WTC11 (cell line): ENCODE results near the gene SIRT5. TPM values are rescaled to one million over a fixed set of nuclear protein-coding genes. Genes with fewer than 3 reads are reported as not detected.

Experiments used
- ATAC-seq: fragments of 200-7000 bp; cut with Tn5 transposase; 2 replicates; pipeline ENCODE4 v1.10.0; 2021; ENCODE audit warnings: mild to moderate bottlenecking, moderate library complexity
- CTCF ChIA-PET: fragments of 300-600 bp; sonication (Branson Sonifier 250); formaldehyde crosslinking; loops from one replicate; lab custom pipeline; 2021; ENCODE audit warnings: antibody characterized with exemption; lab: Charles Lee
- POLR2A ChIA-PET: fragments of 350-600 bp; sonication (Branson Sonifier 250); formaldehyde crosslinking; loops from one replicate; lab custom pipeline; 2021; ENCODE audit warnings: antibody characterized with exemption; lab: Charles Lee
- DNase-seq: peaks from one replicate; pipeline ENCODE4 v3.0.0; 2021; ENCODE audit warnings: low spot score
- H3K27ac Mint-ChIP-seq: 2 replicates; pipeline ENCODE4 v1.8.0; 2021; ENCODE audit warnings: mixed read lengths
- H3K27me3 Mint-ChIP-seq: 2 replicates; pipeline ENCODE4 v1.8.0; 2021; ENCODE audit warnings: low read depth, mild to moderate bottlenecking, moderate library complexity, mixed read lengths
- H3K36me3 Mint-ChIP-seq: 2 replicates; pipeline ENCODE4 v1.8.0; 2021; ENCODE audit warnings: mixed read lengths
- H3K4me1 Mint-ChIP-seq: 2 replicates; pipeline ENCODE4 v1.8.0; 2022; ENCODE audit warnings: mixed read lengths
- H3K4me3 Mint-ChIP-seq: 2 replicates; pipeline ENCODE4 v1.8.0; 2021; ENCODE audit warnings: mild to moderate bottlenecking, moderate library complexity, mixed read lengths
- H3K9me3 Mint-ChIP-seq: 2 replicates; pipeline ENCODE4 v1.8.0; 2021; ENCODE audit warnings: mixed read lengths
- ATF1 ChIP-seq: sonication (generic); formaldehyde crosslinking; IDR thresholded peaks from 2 replicates; pipeline ENCODE4 v1.8.1; 2023; ENCODE audit warnings: mild to moderate bottlenecking, moderate library complexity, missing genetic modification reagents
- GTF2I ChIP-seq: fragments of 250-450 bp; sonication (Bioruptor Pico); conservative IDR thresholded peaks from 2 replicates; pipeline ENCODE4 v1.4.0; 2021; ENCODE audit warnings: mild to moderate bottlenecking
- IRF2 ChIP-seq: sonication (generic); formaldehyde crosslinking; IDR thresholded peaks from 2 replicates; pipeline ENCODE4 v1.8.0; 2022; ENCODE audit warnings: low read depth, missing genetic modification reagents, borderline replicate concordance
- NR2C2 ChIP-seq: sonication (generic); formaldehyde crosslinking; IDR thresholded peaks from 2 replicates; pipeline ENCODE4 v1.8.0; 2022; ENCODE audit warnings: mild to moderate bottlenecking, missing genetic modification reagents
- RELA ChIP-seq: sonication (generic); formaldehyde crosslinking; IDR thresholded peaks from 2 replicates; pipeline ENCODE4 v1.8.1; 2022; ENCODE audit warnings: missing genetic modification reagents, mild to moderate bottlenecking, borderline replicate concordance
- RORB ChIP-seq: fragments of 250-450 bp; sonication (Bioruptor Pico); IDR thresholded peaks from 2 replicates; pipeline ENCODE4 v1.9.0; 2021; ENCODE audit warnings: mild to moderate bottlenecking
- SP1 ChIP-seq: sonication (generic); formaldehyde crosslinking; conservative IDR thresholded peaks from 2 replicates; pipeline ENCODE4 v1.8.1; 2022; ENCODE audit warnings: missing genetic modification reagents
- TP53 ChIP-seq: sonication (generic); formaldehyde crosslinking; IDR thresholded peaks from 2 replicates; pipeline ENCODE4 v1.8.1; 2023; ENCODE audit warnings: mild to moderate bottlenecking, missing genetic modification reagents
- ZBTB21 ChIP-seq: sonication (generic); formaldehyde crosslinking; IDR thresholded peaks from 2 replicates; pipeline ENCODE4 v1.8.1; 2023; ENCODE audit warnings: mild to moderate bottlenecking, missing genetic modification reagents, borderline replicate concordance
- ZNF138 ChIP-seq: sonication (generic); formaldehyde crosslinking; conservative IDR thresholded peaks from 2 replicates; pipeline ENCODE4 v1.8.1; 2022; ENCODE audit warnings: mild to moderate bottlenecking, moderate library complexity, missing genetic modification reagents
- ZNF219 ChIP-seq: sonication (generic); formaldehyde crosslinking; IDR thresholded peaks from 2 replicates; pipeline ENCODE4 v1.8.0; 2023; ENCODE audit warnings: missing genetic modification reagents, mild to moderate bottlenecking, borderline replicate concordance
- total RNA-seq: library from RNA; stranded (reverse); gene quantifications from 3 replicates; pipeline ENCODE4 v1.2.3, GENCODE V29; 2021
- TF ChIP-seq, protein P1 (sequence below): fragments of 250-450 bp; sonication (Bioruptor Pico); IDR thresholded peaks from 2 replicates; pipeline ENCODE4 v1.9.0; 2021; ENCODE audit warnings: mild to moderate bottlenecking, borderline replicate concordance
- TF ChIP-seq, protein P2 (sequence below): fragments of 250-450 bp; sonication (Bioruptor Pico); IDR thresholded peaks from 2 replicates; pipeline ENCODE4 v1.9.0; 2021; ENCODE audit warnings: mild to moderate bottlenecking
- TF ChIP-seq, protein P3 (sequence below): sonication (generic); formaldehyde crosslinking; IDR thresholded peaks from 2 replicates; pipeline ENCODE4 v1.8.0; 2023; ENCODE audit warnings: missing genetic modification reagents

The SIRT5 gene
- total RNA-seq, 1 experiment from 2014 or later = 11.8 TPM

DNA sequence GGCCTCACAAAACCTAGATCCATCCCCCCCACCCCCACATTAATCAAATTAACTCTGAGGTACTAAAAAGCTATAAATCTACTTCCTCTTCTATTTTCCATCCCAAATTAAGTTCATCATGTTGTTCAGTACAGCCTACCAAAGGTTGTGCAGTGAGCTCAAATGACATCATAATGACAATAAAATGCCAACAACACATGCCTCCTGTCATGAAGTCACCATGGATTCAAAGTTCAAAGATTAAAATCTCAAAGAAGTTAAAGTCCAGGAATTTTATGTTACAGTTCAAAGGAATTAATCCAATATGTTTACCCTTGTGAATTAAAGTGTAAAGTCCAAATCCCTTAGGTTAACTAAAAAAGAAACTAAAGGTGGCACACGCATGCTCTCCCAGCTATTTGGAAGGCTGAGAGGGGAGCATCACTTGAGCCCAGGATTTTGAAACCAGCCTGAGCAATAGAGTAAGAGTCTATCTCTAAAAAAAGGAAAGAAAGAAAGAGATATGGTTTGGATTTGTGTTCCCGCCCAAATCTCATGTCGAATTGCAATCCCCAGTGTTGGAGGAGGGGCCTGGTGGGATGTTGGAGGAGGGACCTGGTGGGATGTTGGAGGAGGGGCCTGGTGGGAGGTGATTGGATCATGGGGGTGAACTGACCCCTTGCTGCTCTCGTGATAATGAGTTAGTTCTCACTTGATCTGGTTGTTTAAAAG is 25.7 kb upstream of the SIRT5 start (continued):
- TF ChIP-seq, protein P1, sequence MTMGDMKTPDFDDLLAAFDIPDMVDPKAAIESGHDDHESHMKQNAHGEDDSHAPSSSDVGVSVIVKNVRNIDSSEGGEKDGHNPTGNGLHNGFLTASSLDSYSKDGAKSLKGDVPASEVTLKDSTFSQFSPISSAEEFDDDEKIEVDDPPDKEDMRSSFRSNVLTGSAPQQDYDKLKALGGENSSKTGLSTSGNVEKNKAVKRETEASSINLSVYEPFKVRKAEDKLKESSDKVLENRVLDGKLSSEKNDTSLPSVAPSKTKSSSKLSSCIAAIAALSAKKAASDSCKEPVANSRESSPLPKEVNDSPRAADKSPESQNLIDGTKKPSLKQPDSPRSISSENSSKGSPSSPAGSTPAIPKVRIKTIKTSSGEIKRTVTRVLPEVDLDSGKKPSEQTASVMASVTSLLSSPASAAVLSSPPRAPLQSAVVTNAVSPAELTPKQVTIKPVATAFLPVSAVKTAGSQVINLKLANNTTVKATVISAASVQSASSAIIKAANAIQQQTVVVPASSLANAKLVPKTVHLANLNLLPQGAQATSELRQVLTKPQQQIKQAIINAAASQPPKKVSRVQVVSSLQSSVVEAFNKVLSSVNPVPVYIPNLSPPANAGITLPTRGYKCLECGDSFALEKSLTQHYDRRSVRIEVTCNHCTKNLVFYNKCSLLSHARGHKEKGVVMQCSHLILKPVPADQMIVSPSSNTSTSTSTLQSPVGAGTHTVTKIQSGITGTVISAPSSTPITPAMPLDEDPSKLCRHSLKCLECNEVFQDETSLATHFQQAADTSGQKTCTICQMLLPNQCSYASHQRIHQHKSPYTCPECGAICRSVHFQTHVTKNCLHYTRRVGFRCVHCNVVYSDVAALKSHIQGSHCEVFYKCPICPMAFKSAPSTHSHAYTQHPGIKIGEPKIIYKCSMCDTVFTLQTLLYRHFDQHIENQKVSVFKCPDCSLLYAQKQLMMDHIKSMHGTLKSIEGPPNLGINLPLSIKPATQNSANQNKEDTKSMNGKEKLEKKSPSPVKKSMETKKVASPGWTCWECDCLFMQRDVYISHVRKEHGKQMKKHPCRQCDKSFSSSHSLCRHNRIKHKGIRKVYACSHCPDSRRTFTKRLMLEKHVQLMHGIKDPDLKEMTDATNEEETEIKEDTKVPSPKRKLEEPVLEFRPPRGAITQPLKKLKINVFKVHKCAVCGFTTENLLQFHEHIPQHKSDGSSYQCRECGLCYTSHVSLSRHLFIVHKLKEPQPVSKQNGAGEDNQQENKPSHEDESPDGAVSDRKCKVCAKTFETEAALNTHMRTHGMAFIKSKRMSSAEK (CRISPR knock-in tag) = no peak
- TF ChIP-seq ATF1 = no peak
- TF ChIP-seq, protein P2, sequence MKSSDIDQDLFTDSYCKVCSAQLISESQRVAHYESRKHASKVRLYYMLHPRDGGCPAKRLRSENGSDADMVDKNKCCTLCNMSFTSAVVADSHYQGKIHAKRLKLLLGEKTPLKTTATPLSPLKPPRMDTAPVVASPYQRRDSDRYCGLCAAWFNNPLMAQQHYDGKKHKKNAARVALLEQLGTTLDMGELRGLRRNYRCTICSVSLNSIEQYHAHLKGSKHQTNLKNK = no peak
- TF ChIP-seq ZBTB21 (CRISPR knock-in tag) = no peak

DNA sequence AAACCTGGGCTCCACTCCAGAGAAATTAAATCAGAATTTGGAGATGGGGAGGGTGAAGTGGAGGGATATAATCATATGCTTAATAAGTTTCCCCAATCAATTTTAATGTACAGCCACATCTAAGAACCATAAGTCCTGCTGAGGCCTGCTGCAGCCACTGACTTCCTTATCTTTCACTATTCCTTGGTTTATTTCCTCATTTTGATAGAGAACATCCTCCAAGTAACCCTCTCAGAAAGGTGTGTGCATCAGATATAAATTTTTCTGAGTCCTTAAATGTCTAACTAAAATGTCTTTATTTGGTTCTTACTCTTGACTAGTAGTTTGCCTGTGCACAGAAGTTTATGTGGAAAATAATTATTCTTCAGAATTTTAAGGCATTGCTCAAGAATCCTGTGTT is 23.7 kb upstream of the SIRT5 start:
- ChIA-PET CTCF (interaction anchor here (1.2 to 1.4 kb wide), 2 partner anchors 24 to 65 kb away, joined by 3 to 4 read pairs; partner anchors contain the start of genes NOL7 and SIRT5), POLR2A (no interaction called here)
- H3K36me3 Mint-ChIP-seq = no peaks in the 10 kb centered on the region
- no peak overlapping the region for H3K27ac Mint-ChIP-seq
- no peak for DNase-seq
- H3K4me1 Mint-ChIP-seq = peaks cover 29% of the 10 kb centered on the region
- H3K4me3 Mint-ChIP-seq = no peak overlapping the region
- H3K9me3 Mint-ChIP-seq = peaks cover 5% of the 10 kb centered on the region
- no peaks in the 10 kb centered on the region for H3K27me3 Mint-ChIP-seq
- TF ChIP-seq ZNF138 (no peak), TP53 (CRISPR knock-in tag) (no peak), NR2C2 (no peak), SP1 (CRISPR knock-in tag) (no peak)
- TF ChIP-seq, protein P1 (CRISPR knock-in tag) = no peak
- no peak for ATAC-seq

DNA sequence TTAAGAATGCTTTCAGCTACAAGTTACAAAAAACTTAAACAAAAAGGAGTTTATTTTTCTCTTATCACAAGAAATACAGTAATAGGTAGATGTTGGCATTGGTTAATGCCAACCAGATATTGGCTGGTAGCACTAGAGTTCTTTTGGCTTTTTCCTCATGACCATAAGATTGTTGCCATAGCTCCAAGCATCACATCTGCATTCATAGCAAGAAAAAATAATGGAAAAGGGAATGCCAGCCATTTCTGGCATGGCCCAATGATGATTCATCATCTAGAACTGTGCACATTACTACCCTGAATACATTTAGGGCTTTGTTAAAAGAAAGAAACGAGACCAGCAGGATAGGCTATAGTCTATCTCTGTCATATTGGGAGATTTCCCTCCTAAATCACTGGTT is 20.8 kb upstream of the SIRT5 start:
- no peaks in the 10 kb centered on the region for H3K27me3 Mint-ChIP-seq
- no peak overlapping the region for H3K4me3 Mint-ChIP-seq
- ATAC-seq = no peak
- H3K4me1 Mint-ChIP-seq = peaks cover 28% of the 10 kb centered on the region
- ChIA-PET POLR2A (no interaction called here), CTCF (interaction anchor here (3.0 kb wide), 1 partner anchor 21 kb away, joined by 12 read pairs; the partner anchor contains the start of gene SIRT5)
- H3K9me3 Mint-ChIP-seq = peaks cover 3% of the 10 kb centered on the region
- TF ChIP-seq ZNF219 (CRISPR knock-in tag) = no peak
- no peak for TF ChIP-seq RORB (CRISPR knock-in tag)
- no peak for TF ChIP-seq IRF2
- no peak for TF ChIP-seq ATF1
- peak; percentile 93 for TF ChIP-seq GTF2I (CRISPR knock-in tag)
- TF ChIP-seq, protein P3, sequence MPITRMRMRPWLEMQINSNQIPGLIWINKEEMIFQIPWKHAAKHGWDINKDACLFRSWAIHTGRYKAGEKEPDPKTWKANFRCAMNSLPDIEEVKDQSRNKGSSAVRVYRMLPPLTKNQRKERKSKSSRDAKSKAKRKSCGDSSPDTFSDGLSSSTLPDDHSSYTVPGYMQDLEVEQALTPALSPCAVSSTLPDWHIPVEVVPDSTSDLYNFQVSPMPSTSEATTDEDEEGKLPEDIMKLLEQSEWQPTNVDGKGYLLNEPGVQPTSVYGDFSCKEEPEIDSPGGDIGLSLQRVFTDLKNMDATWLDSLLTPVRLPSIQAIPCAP (CRISPR knock-in tag) = no peak
- no peak for TF ChIP-seq RELA (CRISPR knock-in tag)
- no peak overlapping the region for H3K27ac Mint-ChIP-seq
- H3K36me3 Mint-ChIP-seq = no peaks in the 10 kb centered on the region
- DNase-seq = no peak
